Measurements from ENCODE around the gene RBKS. TPM values are rescaled to one million over a fixed set of nuclear protein-coding genes. Genes with fewer than 3 reads are reported as not detected.

The RBKS gene
- polyA plus RNA-seq, 1 of the 3 experiments (the other 2 are of a cell fraction) = 7.4 TPM

GRCh38 chr2:27904405-27904665 is 14.1 kb upstream of the RBKS start:
- WGBS (ENCODE audit: low lambda C conversion rate) = 89% methylated on average over 1 of the region's 1 CpG
- no peak overlapping the region for H3K4me2 ChIP-seq
- ChIA-PET POLR2A (no interaction called here), CTCF (interaction anchor here (1.2 kb wide), 1 partner anchor 251 kb away, joined by 4 read pairs; no protein-coding TSS in a partner anchor)
- no peaks in the 10 kb centered on the region; a peak in 1 of 4 replicates for H3K4me1 ChIP-seq (ENCODE audit: control insufficient read depth in 1 of 2, insufficient read depth in 2 of 2, low read depth in 1 of 2, low read length in 1 of 2)
- peaks cover 0 to 14% of the 10 kb centered on the region in 2 experiments for H3K36me3 ChIP-seq (replicated peaks in 1 of 2; ENCODE audit: control insufficient read depth in 1 of 2, insufficient read depth in 2 of 2, low read length in 1 of 2)
- H3K9me2 ChIP-seq = no peaks in the 10 kb centered on the region
- H4K20me1 ChIP-seq (ENCODE audit: insufficient read depth) = no peaks in the 10 kb centered on the region
- H3K27ac ChIP-seq (ENCODE audit: low read depth in 2 of 2, low read length in 1 of 2) = no peak overlapping the region
- no peak for DNase-seq
- H3K27me3 ChIP-seq (ENCODE audit: insufficient read depth) = no peaks in the 10 kb centered on the region
- H3K9ac ChIP-seq = no peak overlapping the region
- H3F3A ChIP-seq (replicated peaks; ENCODE audit: insufficient read depth) = no peaks in the 10 kb centered on the region
- H3K79me2 ChIP-seq (ENCODE audit: insufficient read depth) = 0 out of 2 replicates have a peak, but pooled peaks cover 2% of the 10 kb centered on the region
- TF ChIP-seq FOXM1 (IDR thresholded peaks at IDR 0.05; ENCODE audit: low read depth) = no peak
- TF ChIP-seq CHD2 (IDR thresholded peaks at IDR 0.05; ENCODE audit: low read length, partially characterized antibody) = no peak
- no peak for TF ChIP-seq TEAD4 (IDR thresholded peaks at IDR 0.05; ENCODE audit: borderline replicate concordance, insufficient read depth)
- TF ChIP-seq POLR2AphosphoS5 (IDR thresholded peaks at IDR 0.05; ENCODE audit: low read depth, low read length) = no peak
- TF ChIP-seq SIN3A (IDR thresholded peaks at IDR 0.05; ENCODE audit: borderline replicate concordance, low read depth, low read length) = no peak
- TF ChIP-seq GABPA (IDR thresholded peaks at IDR 0.05; ENCODE audit: low read depth) = no peak
- TF ChIP-seq SMC3 (IDR thresholded peaks at IDR 0.05; ENCODE audit: low read depth, low read length) = no peak
- TF ChIP-seq RFX5 (IDR thresholded peaks at IDR 0.05; ENCODE audit: low read length) = no peak
- no peak for TF ChIP-seq RCOR1 (IDR thresholded peaks at IDR 0.05; ENCODE audit: low read length)
- no peak for TF ChIP-seq JUND (IDR thresholded peaks at IDR 0.05)
- TF ChIP-seq EP300 (IDR thresholded peaks at IDR 0.05; ENCODE audit: borderline replicate concordance in 1 of 2, low read depth in 1 of 2, low read length in 1 of 2) = no peak
- TF ChIP-seq, protein P1, sequence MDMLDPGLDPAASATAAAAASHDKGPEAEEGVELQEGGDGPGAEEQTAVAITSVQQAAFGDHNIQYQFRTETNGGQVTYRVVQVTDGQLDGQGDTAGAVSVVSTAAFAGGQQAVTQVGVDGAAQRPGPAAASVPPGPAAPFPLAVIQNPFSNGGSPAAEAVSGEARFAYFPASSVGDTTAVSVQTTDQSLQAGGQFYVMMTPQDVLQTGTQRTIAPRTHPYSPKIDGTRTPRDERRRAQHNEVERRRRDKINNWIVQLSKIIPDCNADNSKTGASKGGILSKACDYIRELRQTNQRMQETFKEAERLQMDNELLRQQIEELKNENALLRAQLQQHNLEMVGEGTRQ (IDR thresholded peaks at IDR 0.05; ENCODE audit: borderline replicate concordance, low read depth, low read length) = no peak
- TF ChIP-seq IRF3 (IDR thresholded peaks at IDR 0.05; ENCODE audit: low read depth, low read length) = no peak
- TF ChIP-seq, protein P2, sequence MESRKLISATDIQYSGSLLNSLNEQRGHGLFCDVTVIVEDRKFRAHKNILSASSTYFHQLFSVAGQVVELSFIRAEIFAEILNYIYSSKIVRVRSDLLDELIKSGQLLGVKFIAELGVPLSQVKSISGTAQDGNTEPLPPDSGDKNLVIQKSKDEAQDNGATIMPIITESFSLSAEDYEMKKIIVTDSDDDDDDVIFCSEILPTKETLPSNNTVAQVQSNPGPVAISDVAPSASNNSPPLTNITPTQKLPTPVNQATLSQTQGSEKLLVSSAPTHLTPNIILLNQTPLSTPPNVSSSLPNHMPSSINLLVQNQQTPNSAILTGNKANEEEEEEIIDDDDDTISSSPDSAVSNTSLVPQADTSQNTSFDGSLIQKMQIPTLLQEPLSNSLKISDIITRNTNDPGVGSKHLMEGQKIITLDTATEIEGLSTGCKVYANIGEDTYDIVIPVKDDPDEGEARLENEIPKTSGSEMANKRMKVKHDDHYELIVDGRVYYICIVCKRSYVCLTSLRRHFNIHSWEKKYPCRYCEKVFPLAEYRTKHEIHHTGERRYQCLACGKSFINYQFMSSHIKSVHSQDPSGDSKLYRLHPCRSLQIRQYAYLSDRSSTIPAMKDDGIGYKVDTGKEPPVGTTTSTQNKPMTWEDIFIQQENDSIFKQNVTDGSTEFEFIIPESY (IDR thresholded peaks at IDR 0.05; ENCODE audit: borderline replicate concordance, low read depth) = no peak
- no peak overlapping the region for H2AFZ ChIP-seq (ENCODE audit: low read depth)
- no peak overlapping the region for H3K4me3 ChIP-seq (ENCODE audit: low read depth in 2 of 2, low read length in 1 of 2)
- H3K9me3 ChIP-seq = no peaks in the 10 kb centered on the region

Measured in SK-N-SH (cell line).